ENCODE data around the gene C6orf89. TPM values are rescaled to one million over a fixed set of nuclear protein-coding genes. Genes with fewer than 3 reads are reported as not detected.
"Not testable (repeated sequence)": the region's sequence is repeated elsewhere in the genome, so short reads cannot be mapped to it uniquely, and the experiment has no call there.

The C6orf89 gene
- total and polyA plus RNA-seq, 2 donors (not counting 1 experiment from before 2014, with no cell fraction given), result 47.1 to 66.7 TPM

- Histone ChIP-seq H3K9ac (ENCODE audit: insufficient read depth, low read length) (no peak overlapping the region), H3K4me2 (ENCODE audit: extremely low read depth, insufficient read depth, low read length) (no peak overlapping the region), H3K9me3 (ENCODE audit: control insufficient read depth, insufficient read depth, low read depth, low read length) (no peaks in the 10 kb centered on the region), H3K27me3 (ENCODE audit: control insufficient read depth, insufficient read depth, low read length) (no peaks in the 10 kb centered on the region), H4K20me1 (ENCODE audit: control insufficient read depth, extremely low read depth, insufficient read depth, low read length) (no peaks in the 10 kb centered on the region), H3K36me3 (ENCODE audit: control insufficient read depth, insufficient read depth, low read length) (no peaks in the 10 kb centered on the region), H2AFZ (ENCODE audit: low read length) (no peak overlapping the region), H3K79me2 (ENCODE audit: control insufficient read depth, insufficient read depth, low read length) (no peaks in the 10 kb centered on the region), H3K4me1 (ENCODE audit: control insufficient read depth, extremely low read depth, insufficient read depth, low read length) (peaks cover 3% of the 10 kb centered on the region), H3K27ac (ENCODE audit: insufficient read depth, low read length) (no peak overlapping the region), H3K4me3 (replicated peaks in 1 of 4; ENCODE audit: control extremely low read depth in 1 of 4, insufficient read depth in 1 of 4, low read depth in 3 of 4, low read length in 4 of 4) (no peak overlapping the region)
- TF ChIP-seq CTCF (conservative IDR thresholded peaks at IDR 0.05 in 1 of 2, IDR thresholded peaks at IDR 0.05 in 1 of 2; ENCODE audit: low read depth in 1 of 2, low read length in 2 of 2) (no peak), EZH2 (IDR thresholded peaks at IDR 0.05; ENCODE audit: low read length, missing control alignments) (no peak)
- DNase-seq (ENCODE audit: low read depth in 2 of 2), result peak; percentile 64 to 79
Measured at GRCh38 chr6:36938536-36938935, 52.8 kb downstream of the C6orf89 start.

GRCh38 chr6:36939005-36939404 lies 53.3 kb downstream of the C6orf89 start:
- H3K4me1 ChIP-seq (ENCODE audit: control insufficient read depth, extremely low read depth, insufficient read depth, low read length); H3K79me2 ChIP-seq (ENCODE audit: control insufficient read depth, insufficient read depth, low read length); H2AFZ ChIP-seq (ENCODE audit: low read length); H3K4me3 ChIP-seq (replicated peaks in 1 of 4; ENCODE audit: control extremely low read depth in 1 of 4, insufficient read depth in 1 of 4, low read depth in 3 of 4, low read length in 4 of 4); H3K36me3 ChIP-seq (ENCODE audit: control insufficient read depth, insufficient read depth, low read length); H3K4me2 ChIP-seq (ENCODE audit: extremely low read depth, insufficient read depth, low read length); H3K27me3 ChIP-seq (ENCODE audit: control insufficient read depth, insufficient read depth, low read length); H3K9me3 ChIP-seq (ENCODE audit: control insufficient read depth, insufficient read depth, low read depth, low read length); H3K27ac ChIP-seq (ENCODE audit: insufficient read depth, low read length); DNase-seq (ENCODE audit: low read depth in 2 of 2); H4K20me1 ChIP-seq (ENCODE audit: control insufficient read depth, extremely low read depth, insufficient read depth, low read length); H3K9ac ChIP-seq (ENCODE audit: insufficient read depth, low read length): not testable (repeated sequence)

GRCh38 chr6:36940027-36940426 lies 54.3 kb downstream of the C6orf89 start:
- no peak overlapping the region for H3K4me2 ChIP-seq (ENCODE audit: extremely low read depth, insufficient read depth, low read length)
- no peaks in the 10 kb centered on the region for H3K79me2 ChIP-seq (ENCODE audit: control insufficient read depth, insufficient read depth, low read length)
- no peak overlapping the region for H3K9ac ChIP-seq (ENCODE audit: insufficient read depth, low read length)
- no peaks in the 10 kb centered on the region for H3K27me3 ChIP-seq (ENCODE audit: control insufficient read depth, insufficient read depth, low read length)
- no peaks in the 10 kb centered on the region for H3K36me3 ChIP-seq (ENCODE audit: control insufficient read depth, insufficient read depth, low read length)
- no peak for DNase-seq (ENCODE audit: low read depth in 2 of 2)
- H3K4me1 ChIP-seq (ENCODE audit: control insufficient read depth, extremely low read depth, insufficient read depth, low read length), result peaks cover 2% of the 10 kb centered on the region
- H3K4me3 ChIP-seq (replicated peaks in 1 of 4; ENCODE audit: control extremely low read depth in 1 of 4, insufficient read depth in 1 of 4, low read depth in 3 of 4, low read length in 4 of 4), result no peak overlapping the region
- TF ChIP-seq EZH2 (IDR thresholded peaks at IDR 0.05; ENCODE audit: low read length, missing control alignments) (no peak), CTCF (conservative IDR thresholded peaks at IDR 0.05 in 1 of 2, IDR thresholded peaks at IDR 0.05 in 1 of 2; ENCODE audit: low read depth in 1 of 2, low read length in 2 of 2) (no peak)
- H4K20me1 ChIP-seq (ENCODE audit: control insufficient read depth, extremely low read depth, insufficient read depth, low read length), result no peaks in the 10 kb centered on the region
- no peak overlapping the region for H3K27ac ChIP-seq (ENCODE audit: insufficient read depth, low read length)
- H3K9me3 ChIP-seq (ENCODE audit: control insufficient read depth, insufficient read depth, low read depth, low read length), result no peaks in the 10 kb centered on the region
- no peak overlapping the region for H2AFZ ChIP-seq (ENCODE audit: low read length)

- H2AFZ ChIP-seq (ENCODE audit: low read length); H3K27me3 ChIP-seq (ENCODE audit: control insufficient read depth, insufficient read depth, low read length); DNase-seq (ENCODE audit: low read depth in 2 of 2); H3K4me2 ChIP-seq (ENCODE audit: extremely low read depth, insufficient read depth, low read length); H3K4me1 ChIP-seq (ENCODE audit: control insufficient read depth, extremely low read depth, insufficient read depth, low read length); H3K79me2 ChIP-seq (ENCODE audit: control insufficient read depth, insufficient read depth, low read length); H3K9ac ChIP-seq (ENCODE audit: insufficient read depth, low read length); H3K36me3 ChIP-seq (ENCODE audit: control insufficient read depth, insufficient read depth, low read length); H4K20me1 ChIP-seq (ENCODE audit: control insufficient read depth, extremely low read depth, insufficient read depth, low read length); H3K4me3 ChIP-seq (replicated peaks in 1 of 4; ENCODE audit: control extremely low read depth in 1 of 4, insufficient read depth in 1 of 4, low read depth in 3 of 4, low read length in 4 of 4); H3K27ac ChIP-seq (ENCODE audit: insufficient read depth, low read length); H3K9me3 ChIP-seq (ENCODE audit: control insufficient read depth, insufficient read depth, low read depth, low read length): not testable (repeated sequence)
Measured at GRCh38 chr6:36941561-36941960, 55.8 kb downstream of the C6orf89 start.

GRCh38 chr6:36942329-36942728 lies 56.6 kb downstream of the C6orf89 start:
- H3K9me3 ChIP-seq (ENCODE audit: control insufficient read depth, insufficient read depth, low read depth, low read length); H3K27ac ChIP-seq (ENCODE audit: insufficient read depth, low read length); H3K27me3 ChIP-seq (ENCODE audit: control insufficient read depth, insufficient read depth, low read length); H3K4me2 ChIP-seq (ENCODE audit: extremely low read depth, insufficient read depth, low read length); H3K79me2 ChIP-seq (ENCODE audit: control insufficient read depth, insufficient read depth, low read length); H4K20me1 ChIP-seq (ENCODE audit: control insufficient read depth, extremely low read depth, insufficient read depth, low read length); DNase-seq (ENCODE audit: low read depth in 2 of 2); H3K9ac ChIP-seq (ENCODE audit: insufficient read depth, low read length); H3K36me3 ChIP-seq (ENCODE audit: control insufficient read depth, insufficient read depth, low read length); H3K4me1 ChIP-seq (ENCODE audit: control insufficient read depth, extremely low read depth, insufficient read depth, low read length); H2AFZ ChIP-seq (ENCODE audit: low read length); H3K4me3 ChIP-seq (replicated peaks in 1 of 4; ENCODE audit: control extremely low read depth in 1 of 4, insufficient read depth in 1 of 4, low read depth in 3 of 4, low read length in 4 of 4): not testable (repeated sequence)

All from fibroblast of lung (primary cell).